HEK293 (cell line): Measurements from ENCODE around the gene L3MBTL3.

Experiments used
- CTCF ChIA-PET: fragments of 350-600 bp; formaldehyde crosslinking; extraction: SDS; loops from one replicate; lab custom pipeline; 2021; ENCODE audit warnings: antibody characterized with exemption; lab: Yijun Ruan, JAX
- POLR2A ChIA-PET: fragments of 300-600 bp; formaldehyde crosslinking; extraction: SDS; loops from one replicate; lab custom pipeline; 2020; ENCODE audit warnings: antibody characterized with exemption, inconsistent platforms; lab: Yijun Ruan, JAX
- H3K27ac ChIP-seq: fragments of 200-500 bp; sonication (Bioruptor generic); 2 replicates; pipeline ENCODE4 v1.5.1; 2014; ENCODE audit warnings: low read depth, low read length, control low read depth, inconsistent platforms; ENCODE audit errors: extremely low read depth
- H3K36me3 ChIP-seq, 2 experiments: fragments of 200-500 bp in 1 of 2; sonication (Bioruptor generic) in 1 of 2; 1 replicate in 1 of 2; 2 replicates in 1 of 2; pipeline ENCODE4 v1.5.1; 2014 to 2017; ENCODE audit warnings: inconsistent platforms in 2 of 2, low read length in 2 of 2; ENCODE audit not compliant: control insufficient read depth in 2 of 2, insufficient read depth in 1 of 2
- H3K4me1 ChIP-seq: fragments of 200-500 bp; sonication (Bioruptor generic); 2 replicates; pipeline ENCODE4 v1.5.1; 2014; ENCODE audit warnings: mild to moderate bottlenecking, low read length, inconsistent platforms; ENCODE audit not compliant: control insufficient read depth, insufficient read depth
- H3K4me3 ChIP-seq: 2 replicates; pipeline ENCODE4 v1.5.1; 2011; ENCODE audit warnings: low read depth, mild to moderate bottlenecking, control low read depth, low read length, moderate library complexity
- H3K9me3 ChIP-seq: fragments of 200-500 bp; sonication (Bioruptor generic); 2 replicates; pipeline ENCODE4 v1.5.1; 2014; ENCODE audit warnings: low read depth, low read length, inconsistent platforms; ENCODE audit not compliant: control insufficient read depth, insufficient read depth
- BCL11A ChIP-seq: fragments of 450-650 bp; formaldehyde crosslinking; IDR thresholded peaks from 2 replicates; pipeline ENCODE4 v1.5.1; 2016; ENCODE audit warnings: low read depth, missing biosample characterization, missing genetic modification characterization
- BCL11B ChIP-seq: fragments of 450-650 bp; formaldehyde crosslinking; IDR thresholded peaks from 2 replicates; pipeline ENCODE4 v1.5.1; 2016; ENCODE audit warnings: low read depth, missing biosample characterization, missing genetic modification characterization
- HOXA7 ChIP-seq: sonication (generic); formaldehyde crosslinking; IDR thresholded peaks from 2 replicates; pipeline ENCODE4 v1.8.1; 2022; ENCODE audit warnings: missing genetic modification reagents, borderline replicate concordance
- MZF1 ChIP-seq: fragments of 450-650 bp; formaldehyde crosslinking; IDR thresholded peaks from 2 replicates; pipeline ENCODE4 v1.5.1; 2017; ENCODE audit warnings: missing biosample characterization, missing genetic modification characterization, borderline replicate concordance
- ZFP69B ChIP-seq: fragments of 450-650 bp; formaldehyde crosslinking; IDR thresholded peaks from 2 replicates; pipeline ENCODE4 v1.5.1; 2016; ENCODE audit warnings: missing biosample characterization, missing genetic modification characterization
- ZNF146 ChIP-seq: fragments of 450-650 bp; formaldehyde crosslinking; IDR thresholded peaks from 2 replicates; pipeline ENCODE4 v1.5.1; 2016; ENCODE audit warnings: missing biosample characterization, missing genetic modification characterization
- ZNF157 ChIP-seq: fragments of 450-650 bp; formaldehyde crosslinking; IDR thresholded peaks from 2 replicates; pipeline ENCODE4 v1.5.1; 2016; ENCODE audit warnings: missing biosample characterization, missing genetic modification characterization
- ZNF2 ChIP-seq: fragments of 450-650 bp; formaldehyde crosslinking; IDR thresholded peaks from 2 replicates; pipeline ENCODE4 v1.5.1; 2016; ENCODE audit warnings: missing biosample characterization, missing genetic modification characterization
- ZNF341 ChIP-seq: fragments of 450-650 bp; formaldehyde crosslinking; IDR thresholded peaks from 2 replicates; pipeline ENCODE4; 2016; ENCODE audit warnings: low read depth, missing biosample characterization, missing genetic modification characterization
- ZNF423 ChIP-seq: fragments of 450-650 bp; formaldehyde crosslinking; IDR thresholded peaks from 2 replicates; pipeline ENCODE4 v1.5.1; 2016; ENCODE audit warnings: missing biosample characterization, missing genetic modification characterization
- ZNF426 ChIP-seq: fragments of 450-650 bp; formaldehyde crosslinking; IDR thresholded peaks from 2 replicates; pipeline ENCODE4 v1.5.1; 2017; ENCODE audit warnings: missing biosample characterization, missing genetic modification characterization, mild to moderate bottlenecking, inconsistent platforms, moderate library complexity
- ZNF433 ChIP-seq: fragments of 450-650 bp; formaldehyde crosslinking; IDR thresholded peaks from 2 replicates; pipeline ENCODE4 v1.5.1; 2016; ENCODE audit warnings: missing biosample characterization, missing genetic modification characterization, low read depth
- ZNF510 ChIP-seq: fragments of 450-650 bp; formaldehyde crosslinking; IDR thresholded peaks from 2 replicates; pipeline ENCODE4 v1.5.1; 2018; ENCODE audit warnings: mild to moderate bottlenecking, missing genetic modification characterization, missing biosample characterization; ENCODE audit not compliant: insufficient replicate concordance
- ZNF530 ChIP-seq: fragments of 450-650 bp; formaldehyde crosslinking; IDR thresholded peaks from 2 replicates; pipeline ENCODE4 v1.5.1; 2016; ENCODE audit warnings: low read depth, missing biosample characterization, missing genetic modification characterization
- ZNF549 ChIP-seq: fragments of 450-650 bp; IDR thresholded peaks from 2 replicates; pipeline ENCODE4 v1.5.1; 2018; ENCODE audit warnings: missing biosample characterization, missing genetic modification characterization, mild to moderate bottlenecking, inconsistent platforms, moderate library complexity
- ZNF610 ChIP-seq: fragments of 450-650 bp; formaldehyde crosslinking; IDR thresholded peaks from 2 replicates; pipeline ENCODE4 v1.5.1; 2016; ENCODE audit warnings: missing biosample characterization, missing genetic modification characterization, borderline replicate concordance
- ZNF777 ChIP-seq: fragments of 450-650 bp; formaldehyde crosslinking; IDR thresholded peaks from 2 replicates; pipeline ENCODE4 v1.5.1; 2017; ENCODE audit warnings: missing biosample characterization, missing genetic modification characterization, borderline replicate concordance
- ZXDB ChIP-seq: fragments of 450-650 bp; formaldehyde crosslinking; IDR thresholded peaks from 2 replicates; pipeline ENCODE4 v1.5.1; 2016; ENCODE audit warnings: missing biosample characterization, missing genetic modification characterization
- TF ChIP-seq, protein P1 (sequence below): fragments of 450-650 bp; formaldehyde crosslinking; IDR thresholded peaks from 2 replicates; pipeline ENCODE4 v1.5.1; 2016; ENCODE audit warnings: missing biosample characterization, missing genetic modification characterization, low read depth
- TF ChIP-seq, protein P2 (sequence below): fragments of 450-650 bp; formaldehyde crosslinking; IDR thresholded peaks from 2 replicates; pipeline ENCODE4 v1.5.1; 2016; ENCODE audit warnings: missing biosample characterization, missing genetic modification characterization, borderline replicate concordance
- TF ChIP-seq, protein P3 (sequence below): fragments of 450-650 bp; formaldehyde crosslinking; conservative IDR thresholded peaks from 2 replicates; pipeline ENCODE4 v1.5.1; 2016; ENCODE audit warnings: low read depth, missing biosample characterization, missing genetic modification characterization
- TF ChIP-seq, protein P4 (sequence below): fragments of 450-650 bp; formaldehyde crosslinking; IDR thresholded peaks from 2 replicates; pipeline ENCODE4 v1.5.1; 2016; ENCODE audit warnings: missing biosample characterization, missing genetic modification characterization
- TF ChIP-seq, protein P5 (sequence below): fragments of 450-650 bp; formaldehyde crosslinking; conservative IDR thresholded peaks from 2 replicates; pipeline ENCODE4 v1.5.1; 2016; ENCODE audit warnings: low read depth, missing biosample characterization, missing genetic modification characterization

Gene L3MBTL3

DNA sequence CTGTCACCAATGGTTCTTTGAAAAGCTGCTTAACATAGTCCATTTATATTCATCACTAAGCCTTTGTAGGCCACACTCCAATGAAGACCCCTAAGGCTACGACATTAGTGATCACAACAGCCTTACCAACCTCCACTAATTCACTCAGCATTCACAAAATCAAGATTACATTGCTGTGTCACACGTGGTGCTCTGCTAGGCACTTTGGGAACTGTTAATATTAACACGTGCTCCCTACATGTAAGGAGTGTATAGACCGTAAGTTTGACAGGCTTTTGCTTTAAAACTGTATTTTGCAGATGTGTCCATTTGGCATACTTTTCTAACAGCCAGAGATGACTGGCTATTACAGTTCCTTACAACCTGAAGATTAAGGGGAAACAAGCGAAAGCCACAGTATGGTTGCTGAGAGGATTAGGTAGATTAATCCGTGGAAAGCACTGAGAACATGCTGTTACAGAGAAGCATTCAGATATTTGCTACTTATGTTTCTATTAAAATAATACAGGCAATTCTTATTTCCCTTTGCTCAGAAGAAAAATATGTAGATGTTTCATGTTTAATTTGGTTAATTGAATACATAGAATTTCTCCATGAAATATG lies 134.6 kb downstream of the L3MBTL3 start (continued):
- TF ChIP-seq ZFP69B (tag by site-specific recombination) (no peak), ZNF777 (no peak), MZF1 (tag by site-specific recombination) (no peak), BCL11B (tag by site-specific recombination) (no peak), ZNF2 (no peak), HOXA7 (CRISPR knock-in tag) (no peak)
- TF ChIP-seq, protein P1, sequence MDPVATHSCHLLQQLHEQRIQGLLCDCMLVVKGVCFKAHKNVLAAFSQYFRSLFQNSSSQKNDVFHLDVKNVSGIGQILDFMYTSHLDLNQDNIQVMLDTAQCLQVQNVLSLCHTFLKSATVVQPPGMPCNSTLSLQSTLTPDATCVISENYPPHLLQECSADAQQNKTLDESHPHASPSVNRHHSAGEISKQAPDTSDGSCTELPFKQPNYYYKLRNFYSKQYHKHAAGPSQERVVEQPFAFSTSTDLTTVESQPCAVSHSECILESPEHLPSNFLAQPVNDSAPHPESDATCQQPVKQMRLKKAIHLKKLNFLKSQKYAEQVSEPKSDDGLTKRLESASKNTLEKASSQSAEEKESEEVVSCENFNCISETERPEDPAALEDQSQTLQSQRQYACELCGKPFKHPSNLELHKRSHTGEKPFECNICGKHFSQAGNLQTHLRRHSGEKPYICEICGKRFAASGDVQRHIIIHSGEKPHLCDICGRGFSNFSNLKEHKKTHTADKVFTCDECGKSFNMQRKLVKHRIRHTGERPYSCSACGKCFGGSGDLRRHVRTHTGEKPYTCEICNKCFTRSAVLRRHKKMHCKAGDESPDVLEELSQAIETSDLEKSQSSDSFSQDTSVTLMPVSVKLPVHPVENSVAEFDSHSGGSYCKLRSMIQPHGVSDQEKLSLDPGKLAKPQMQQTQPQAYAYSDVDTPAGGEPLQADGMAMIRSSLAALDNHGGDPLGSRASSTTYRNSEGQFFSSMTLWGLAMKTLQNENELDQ (tag by site-specific recombination), result no peak

DNA sequence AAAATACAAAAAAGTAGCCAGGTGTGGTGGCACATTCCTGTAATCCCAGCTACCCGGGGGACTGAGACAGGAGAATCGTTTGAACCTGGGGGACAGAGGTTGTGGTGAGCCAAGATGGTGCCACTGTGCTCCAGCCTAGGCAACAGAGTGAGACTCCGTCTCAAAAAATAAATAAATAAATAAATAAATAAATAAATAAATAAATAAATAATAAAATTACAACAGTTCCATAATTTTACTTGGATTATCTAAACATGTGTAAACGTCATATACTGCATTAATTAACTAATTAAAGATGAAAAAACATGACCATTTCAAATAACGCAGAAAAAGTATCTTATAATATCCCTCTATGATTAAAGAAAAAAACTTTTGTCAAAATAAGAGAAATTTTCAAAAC lies 138.5 kb downstream of the L3MBTL3 start:
- Histone ChIP-seq H3K9me3 (no peaks in the 10 kb centered on the region), H3K27ac (no peak overlapping the region), H3K36me3 (no peaks in the 10 kb centered on the region), H3K4me1 (no peaks in the 10 kb centered on the region), H3K4me3 (no peak overlapping the region)
- ChIA-PET CTCF (no interaction called here), POLR2A (no interaction called here)
- TF ChIP-seq, protein P2, sequence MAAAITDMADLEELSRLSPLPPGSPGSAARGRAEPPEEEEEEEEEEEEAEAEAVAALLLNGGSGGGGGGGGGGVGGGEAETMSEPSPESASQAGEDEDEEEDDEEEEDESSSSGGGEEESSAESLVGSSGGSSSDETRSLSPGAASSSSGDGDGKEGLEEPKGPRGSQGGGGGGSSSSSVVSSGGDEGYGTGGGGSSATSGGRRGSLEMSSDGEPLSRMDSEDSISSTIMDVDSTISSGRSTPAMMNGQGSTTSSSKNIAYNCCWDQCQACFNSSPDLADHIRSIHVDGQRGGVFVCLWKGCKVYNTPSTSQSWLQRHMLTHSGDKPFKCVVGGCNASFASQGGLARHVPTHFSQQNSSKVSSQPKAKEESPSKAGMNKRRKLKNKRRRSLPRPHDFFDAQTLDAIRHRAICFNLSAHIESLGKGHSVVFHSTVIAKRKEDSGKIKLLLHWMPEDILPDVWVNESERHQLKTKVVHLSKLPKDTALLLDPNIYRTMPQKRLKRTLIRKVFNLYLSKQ (tag by site-specific recombination), result no peak
- TF ChIP-seq ZNF341 (tag by site-specific recombination), result no peak
- peak; percentile 64 for TF ChIP-seq ZNF510 (tag by site-specific recombination)
- TF ChIP-seq ZNF426 (tag by site-specific recombination), result peak; percentile 86
- TF ChIP-seq, protein P3, sequence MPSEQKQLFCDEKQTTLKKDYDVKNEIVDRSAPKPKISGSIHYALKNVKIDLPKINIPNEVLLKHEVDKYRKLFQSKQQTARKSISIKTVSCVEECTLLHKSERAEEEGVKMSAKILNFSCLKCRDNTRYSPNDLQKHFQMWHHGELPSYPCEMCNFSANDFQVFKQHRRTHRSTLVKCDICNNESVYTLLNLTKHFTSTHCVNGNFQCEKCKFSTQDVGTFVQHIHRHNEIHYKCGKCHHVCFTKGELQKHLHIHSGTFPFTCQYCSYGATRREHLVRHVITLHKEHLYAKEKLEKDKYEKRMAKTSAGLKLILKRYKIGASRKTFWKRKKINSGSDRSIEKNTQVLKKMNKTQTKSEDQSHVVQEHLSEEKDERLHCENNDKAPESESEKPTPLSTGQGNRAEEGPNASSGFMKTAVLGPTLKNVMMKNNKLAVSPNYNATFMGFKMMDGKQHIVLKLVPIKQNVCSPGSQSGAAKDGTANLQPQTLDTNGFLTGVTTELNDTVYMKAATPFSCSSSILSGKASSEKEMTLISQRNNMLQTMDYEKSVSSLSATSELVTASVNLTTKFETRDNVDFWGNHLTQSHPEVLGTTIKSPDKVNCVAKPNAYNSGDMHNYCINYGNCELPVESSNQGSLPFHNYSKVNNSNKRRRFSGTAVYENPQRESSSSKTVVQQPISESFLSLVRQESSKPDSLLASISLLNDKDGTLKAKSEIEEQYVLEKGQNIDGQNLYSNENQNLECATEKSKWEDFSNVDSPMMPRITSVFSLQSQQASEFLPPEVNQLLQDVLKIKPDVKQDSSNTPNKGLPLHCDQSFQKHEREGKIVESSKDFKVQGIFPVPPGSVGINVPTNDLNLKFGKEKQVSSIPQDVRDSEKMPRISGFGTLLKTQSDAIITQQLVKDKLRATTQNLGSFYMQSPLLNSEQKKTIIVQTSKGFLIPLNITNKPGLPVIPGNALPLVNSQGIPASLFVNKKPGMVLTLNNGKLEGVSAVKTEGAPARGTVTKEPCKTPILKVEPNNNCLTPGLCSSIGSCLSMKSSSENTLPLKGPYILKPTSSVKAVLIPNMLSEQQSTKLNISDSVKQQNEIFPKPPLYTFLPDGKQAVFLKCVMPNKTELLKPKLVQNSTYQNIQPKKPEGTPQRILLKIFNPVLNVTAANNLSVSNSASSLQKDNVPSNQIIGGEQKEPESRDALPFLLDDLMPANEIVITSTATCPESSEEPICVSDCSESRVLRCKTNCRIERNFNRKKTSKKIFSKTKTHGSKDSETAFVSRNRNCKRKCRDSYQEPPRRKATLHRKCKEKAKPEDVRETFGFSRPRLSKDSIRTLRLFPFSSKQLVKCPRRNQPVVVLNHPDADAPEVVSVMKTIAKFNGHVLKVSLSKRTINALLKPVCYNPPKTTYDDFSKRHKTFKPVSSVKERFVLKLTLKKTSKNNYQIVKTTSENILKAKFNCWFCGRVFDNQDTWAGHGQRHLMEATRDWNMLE, result peak; percentile 82
- TF ChIP-seq, protein P4, sequence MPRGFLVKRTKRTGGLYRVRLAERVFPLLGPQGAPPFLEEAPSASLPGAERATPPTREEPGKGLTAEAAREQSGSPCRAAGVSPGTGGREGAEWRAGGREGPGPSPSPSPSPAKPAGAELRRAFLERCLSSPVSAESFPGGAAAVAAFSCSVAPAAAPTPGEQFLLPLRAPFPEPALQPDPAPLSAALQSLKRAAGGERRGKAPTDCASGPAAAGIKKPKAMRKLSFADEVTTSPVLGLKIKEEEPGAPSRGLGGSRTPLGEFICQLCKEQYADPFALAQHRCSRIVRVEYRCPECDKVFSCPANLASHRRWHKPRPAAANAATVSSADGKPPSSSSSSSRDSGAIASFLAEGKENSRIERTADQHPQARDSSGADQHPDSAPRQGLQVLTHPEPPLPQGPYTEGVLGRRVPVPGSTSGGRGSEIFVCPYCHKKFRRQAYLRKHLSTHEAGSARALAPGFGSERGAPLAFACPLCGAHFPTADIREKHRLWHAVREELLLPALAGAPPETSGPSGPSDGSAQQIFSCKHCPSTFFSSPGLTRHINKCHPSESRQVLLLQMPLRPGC (tag by site-specific recombination), result no peak
- TF ChIP-seq, protein P5, sequence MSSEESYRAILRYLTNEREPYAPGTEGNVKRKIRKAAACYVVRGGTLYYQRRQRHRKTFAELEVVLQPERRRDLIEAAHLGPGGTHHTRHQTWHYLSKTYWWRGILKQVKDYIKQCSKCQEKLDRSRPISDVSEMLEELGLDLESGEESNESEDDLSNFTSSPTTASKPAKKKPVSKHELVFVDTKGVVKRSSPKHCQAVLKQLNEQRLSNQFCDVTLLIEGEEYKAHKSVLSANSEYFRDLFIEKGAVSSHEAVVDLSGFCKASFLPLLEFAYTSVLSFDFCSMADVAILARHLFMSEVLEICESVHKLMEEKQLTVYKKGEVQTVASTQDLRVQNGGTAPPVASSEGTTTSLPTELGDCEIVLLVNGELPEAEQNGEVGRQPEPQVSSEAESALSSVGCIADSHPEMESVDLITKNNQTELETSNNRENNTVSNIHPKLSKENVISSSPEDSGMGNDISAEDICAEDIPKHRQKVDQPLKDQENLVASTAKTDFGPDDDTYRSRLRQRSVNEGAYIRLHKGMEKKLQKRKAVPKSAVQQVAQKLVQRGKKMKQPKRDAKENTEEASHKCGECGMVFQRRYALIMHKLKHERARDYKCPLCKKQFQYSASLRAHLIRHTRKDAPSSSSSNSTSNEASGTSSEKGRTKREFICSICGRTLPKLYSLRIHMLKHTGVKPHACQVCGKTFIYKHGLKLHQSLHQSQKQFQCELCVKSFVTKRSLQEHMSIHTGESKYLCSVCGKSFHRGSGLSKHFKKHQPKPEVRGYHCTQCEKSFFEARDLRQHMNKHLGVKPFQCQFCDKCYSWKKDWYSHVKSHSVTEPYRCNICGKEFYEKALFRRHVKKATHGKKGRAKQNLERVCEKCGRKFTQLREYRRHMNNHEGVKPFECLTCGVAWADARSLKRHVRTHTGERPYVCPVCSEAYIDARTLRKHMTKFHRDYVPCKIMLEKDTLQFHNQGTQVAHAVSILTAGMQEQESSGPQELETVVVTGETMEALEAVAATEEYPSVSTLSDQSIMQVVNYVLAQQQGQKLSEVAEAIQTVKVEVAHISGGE, result peak; percentile 73
- TF ChIP-seq ZNF433 (tag by site-specific recombination), result peak; percentile 61; the same call in 1 of the 2 replicates
- TF ChIP-seq ZNF530 (tag by site-specific recombination), result no peak
- peak; percentile 54; the same call in 1 of the 2 replicates for TF ChIP-seq ZXDB (tag by site-specific recombination)
- TF ChIP-seq BCL11A, result no peak
- TF ChIP-seq ZNF610, result no peak
- TF ChIP-seq ZNF549 (tag by site-specific recombination), result no peak
- no peak for TF ChIP-seq ZNF157 (tag by site-specific recombination)
- TF ChIP-seq ZNF423 (tag by site-specific recombination), result no peak
- no peak for TF ChIP-seq ZNF146
